T-helper 17 cell (primary cell): ENCODE data around the gene POU6F1. TPM values are rescaled to one million over a fixed set of nuclear protein-coding genes. Genes with fewer than 3 reads are reported as not detected.

Experiments
- ATAC-seq: fragments of 150-1000 bp; cut with Tn5 transposase; 2 replicates; pipeline ENCODE4 v1.10.0; 2021; ENCODE audit warnings: mild to moderate bottlenecking, moderate library complexity
- DNase-seq, 3 donors: peaks; one replicate each; pipeline versions ENCODE4 v3.0.0 to v3.0.0-alpha.2; 2020 to 2021
- H3K9me3 ChIP-seq: one replicate; pipeline ENCODE4 v1.7.0; 2013; ENCODE audit warnings: low read length, mild to moderate bottlenecking; ENCODE audit not compliant: control insufficient read depth, poor library complexity, severe bottlenecking
- H3K27ac Mint-ChIP-seq: one replicate; pipeline ENCODE4 v1.8.0; 2022; ENCODE audit warnings: mild to moderate bottlenecking, moderate library complexity, mixed read lengths
- H3K27me3 Mint-ChIP-seq: one replicate; pipeline ENCODE4 v1.8.0; 2022; ENCODE audit warnings: mixed read lengths
- H3K36me3 Mint-ChIP-seq: one replicate; pipeline ENCODE4 v1.8.0; 2022; ENCODE audit warnings: low read depth, mixed read lengths
- H3K4me1 Mint-ChIP-seq: one replicate; pipeline ENCODE4 v1.8.0; 2022; ENCODE audit warnings: mild to moderate bottlenecking, mixed read lengths
- H3K4me3 Mint-ChIP-seq: one replicate; pipeline ENCODE4 v1.8.0; 2022; ENCODE audit warnings: mild to moderate bottlenecking, moderate library complexity, mixed read lengths
- total RNA-seq, 4 donors: library from RNA in 2 of 4; stranded (reverse) in 2 of 4; gene quantifications; one replicate each; pipeline ENCODE4 v1.2.3 and lab custom pipeline; 2022 to 2026

POU6F1 gene
- total RNA-seq, 2 donors from 2014 or later = 22.5 to 32.8 TPM

- Mint-ChIP-seq H3K27me3 (no peaks in the 10 kb centered on the region), H3K4me3 (no peak overlapping the region), H3K36me3 (no peaks in the 10 kb centered on the region), H3K4me1 (peaks cover 2% of the 10 kb centered on the region), H3K27ac (no peak overlapping the region)
- ATAC-seq = no peak
- no peaks in the 10 kb centered on the region for H3K9me3 ChIP-seq
- DNase-seq = no peak
Observed at GRCh38 chr12:51186465-51187085, 31.3 kb downstream of the POU6F1 start.

DNA sequence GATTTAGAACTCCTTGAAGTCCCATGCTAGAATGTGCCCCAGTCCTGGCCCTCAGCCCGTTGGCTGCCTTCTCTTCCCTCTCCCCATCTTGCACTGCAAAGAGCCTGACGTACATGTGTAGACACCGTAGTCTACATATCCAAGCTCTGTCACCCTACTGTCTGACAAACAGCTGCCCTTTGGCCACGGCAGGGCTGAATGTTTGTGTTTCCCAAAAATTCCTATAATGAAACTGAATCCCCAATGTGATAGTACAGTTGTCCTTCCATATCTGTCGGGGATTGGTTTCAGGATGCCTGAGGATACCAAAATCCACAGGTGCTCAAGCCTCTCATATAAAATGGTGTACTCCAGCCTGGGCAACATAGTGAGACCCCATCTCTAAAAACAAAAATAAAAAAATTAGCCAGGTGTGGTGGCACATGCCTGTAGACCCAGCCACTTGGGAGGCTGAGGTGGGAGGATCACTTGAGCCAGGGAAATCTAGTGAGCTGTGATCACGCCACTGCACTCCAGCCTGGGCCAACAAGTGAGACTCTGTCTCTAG is 32.6 kb downstream of the POU6F1 start:
- Mint-ChIP-seq H3K27me3 (no peaks in the 10 kb centered on the region), H3K36me3 (no peaks in the 10 kb centered on the region), H3K4me1 (peaks cover 2% of the 10 kb centered on the region), H3K27ac (no peak overlapping the region), H3K4me3 (no peak overlapping the region)
- no peak for DNase-seq
- ATAC-seq = no peak
- H3K9me3 ChIP-seq = no peaks in the 10 kb centered on the region

- Mint-ChIP-seq H3K4me1 (peaks cover 2% of the 10 kb centered on the region), H3K27ac (no peak overlapping the region), H3K27me3 (no peaks in the 10 kb centered on the region), H3K36me3 (no peaks in the 10 kb centered on the region), H3K4me3 (no peak overlapping the region)
- no peaks in the 10 kb centered on the region for H3K9me3 ChIP-seq
- ATAC-seq (no peak), DNase-seq (no peak)
Observed at GRCh38 chr12:51183816-51184215, 34.0 kb downstream of the POU6F1 start.

DNA sequence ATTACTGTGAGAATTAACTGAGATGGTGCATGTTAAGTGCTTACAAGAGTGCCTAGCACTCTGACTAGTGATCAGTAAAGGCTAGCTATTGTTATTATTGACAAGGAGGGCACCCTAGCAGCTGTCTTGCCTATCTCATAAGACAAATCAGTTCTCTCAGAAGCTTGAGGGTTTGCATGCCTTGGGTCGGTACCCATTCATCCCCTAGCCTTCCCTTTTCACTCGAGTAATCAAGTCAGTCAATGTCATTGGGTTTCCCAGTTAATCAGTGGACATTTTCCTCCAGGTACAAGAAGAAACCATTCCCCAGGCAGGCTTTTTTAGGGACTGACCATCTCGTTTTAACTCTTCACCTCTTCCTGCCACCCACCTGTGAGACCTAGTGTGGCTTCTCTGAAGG is 34.5 kb downstream of the POU6F1 start:
- Mint-ChIP-seq H3K27ac (no peak overlapping the region), H3K36me3 (no peaks in the 10 kb centered on the region), H3K4me3 (no peak overlapping the region), H3K27me3 (no peaks in the 10 kb centered on the region), H3K4me1 (peaks cover under 1% of the 10 kb centered on the region)
- ATAC-seq (no peak), DNase-seq (no peak)
- H3K9me3 ChIP-seq = no peaks in the 10 kb centered on the region

DNA sequence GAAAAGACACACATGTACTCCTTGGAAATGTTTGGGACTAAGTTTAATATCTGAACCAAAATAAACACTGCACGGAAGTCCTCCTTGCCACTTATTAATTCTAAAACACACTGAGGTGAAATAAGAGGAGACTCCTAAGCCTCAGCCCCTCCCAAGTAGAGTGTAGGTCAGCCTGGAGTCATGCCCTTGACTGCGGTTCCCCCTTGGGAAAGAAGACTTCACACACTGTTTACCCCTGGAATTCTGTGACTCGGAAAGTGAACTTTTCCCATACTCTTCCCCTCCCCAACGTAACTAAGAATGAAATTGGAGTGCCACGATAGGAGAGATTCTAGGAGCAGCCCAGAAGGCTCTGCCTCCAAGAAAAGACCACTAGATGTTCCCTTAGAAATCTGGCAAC is 36.3 kb downstream of the POU6F1 start:
- DNase-seq (no peak), ATAC-seq (no peak)
- no peaks in the 10 kb centered on the region for H3K9me3 ChIP-seq
- no peaks in the 10 kb centered on the region for H3K36me3 Mint-ChIP-seq
- no peaks in the 10 kb centered on the region for H3K27me3 Mint-ChIP-seq
- H3K27ac Mint-ChIP-seq = no peak overlapping the region
- no peak overlapping the region for H3K4me3 Mint-ChIP-seq
- H3K4me1 Mint-ChIP-seq = no peaks in the 10 kb centered on the region

- H3K36me3 Mint-ChIP-seq = no peaks in the 10 kb centered on the region
- H3K4me1 Mint-ChIP-seq = no peaks in the 10 kb centered on the region
- no peak overlapping the region for H3K4me3 Mint-ChIP-seq
- no peak for DNase-seq
- H3K27ac Mint-ChIP-seq = no peak overlapping the region
- H3K27me3 Mint-ChIP-seq = no peaks in the 10 kb centered on the region
- no peaks in the 10 kb centered on the region for H3K9me3 ChIP-seq
- no peak for ATAC-seq
Observed at GRCh38 chr12:51177897-51178296, 40.0 kb downstream of the POU6F1 start.

- H3K9me3 ChIP-seq = no peaks in the 10 kb centered on the region
- H3K27me3 Mint-ChIP-seq = no peaks in the 10 kb centered on the region
- H3K27ac Mint-ChIP-seq = no peak overlapping the region
- H3K36me3 Mint-ChIP-seq = no peaks in the 10 kb centered on the region
- no peak for DNase-seq
- peaks cover 1% of the 10 kb centered on the region for H3K4me1 Mint-ChIP-seq
- H3K4me3 Mint-ChIP-seq = peak overlapping the region; percentile 78
- no peak for ATAC-seq
Observed at GRCh38 chr12:51174501-51174900, 43.4 kb downstream of the POU6F1 start.

- Mint-ChIP-seq H3K36me3 (no peaks in the 10 kb centered on the region), H3K4me3 (peak within 1 kb of the TSS; percentile 78), H3K27ac (no peak within 1 kb of the TSS), H3K27me3 (no peaks in the 10 kb centered on the region), H3K4me1 (peaks cover 3% of the 10 kb centered on the region)
- no peaks in the 10 kb centered on the region for H3K9me3 ChIP-seq
- ATAC-seq (peak; percentile 99), DNase-seq (peak; percentile 84 to 88 (median 86))
Observed at GRCh38 chr12:51172515-51173431, 45.1 kb downstream of the POU6F1 start, which contains the start of gene TFCP2. Gene TFCP2 (minus strand): TSS chr12:51173135. CDS start chr12:51172422, 713 bp downstream.

GRCh38 chr12:51171884-51172514 is 45.9 kb downstream of the POU6F1 start:
- Mint-ChIP-seq H3K36me3 (no peaks in the 10 kb centered on the region), H3K27me3 (no peaks in the 10 kb centered on the region), H3K27ac (no peak overlapping the region), H3K4me1 (peaks cover 5% of the 10 kb centered on the region), H3K4me3 (no peak overlapping the region)
- ATAC-seq (no peak), DNase-seq (no peak)
- no peaks in the 10 kb centered on the region for H3K9me3 ChIP-seq

GRCh38 chr12:51163795-51164194 is 54.1 kb downstream of the POU6F1 start:
- no peaks in the 10 kb centered on the region for H3K27me3 Mint-ChIP-seq
- DNase-seq (no peak), ATAC-seq (no peak)
- H3K4me3 Mint-ChIP-seq = no peak overlapping the region
- H3K27ac Mint-ChIP-seq = no peak overlapping the region
- H3K36me3 Mint-ChIP-seq = peaks cover 2% of the 10 kb centered on the region
- H3K9me3 ChIP-seq = no peaks in the 10 kb centered on the region
- peaks cover 20% of the 10 kb centered on the region for H3K4me1 Mint-ChIP-seq

GRCh38 chr12:51162217-51162616 is 55.6 kb downstream of the POU6F1 start:
- no peak for DNase-seq
- no peaks in the 10 kb centered on the region for H3K9me3 ChIP-seq
- peaks cover 20% of the 10 kb centered on the region for H3K4me1 Mint-ChIP-seq
- H3K27ac Mint-ChIP-seq = no peak overlapping the region
- no peaks in the 10 kb centered on the region for H3K27me3 Mint-ChIP-seq
- H3K4me3 Mint-ChIP-seq = no peak overlapping the region
- no peak for ATAC-seq
- H3K36me3 Mint-ChIP-seq = peaks cover 2% of the 10 kb centered on the region

GRCh38 chr12:51160814-51161459 is 56.9 kb downstream of the POU6F1 start:
- ATAC-seq (no peak), DNase-seq (no peak)
- H3K36me3 Mint-ChIP-seq = peaks cover 4% of the 10 kb centered on the region
- no peak overlapping the region for H3K4me3 Mint-ChIP-seq
- no peak overlapping the region for H3K27ac Mint-ChIP-seq
- H3K27me3 Mint-ChIP-seq = no peaks in the 10 kb centered on the region
- peaks cover 17% of the 10 kb centered on the region for H3K4me1 Mint-ChIP-seq
- H3K9me3 ChIP-seq = no peaks in the 10 kb centered on the region
